Pons (tissue), 1 donor: ENCODE results near the gene DRAXIN.

Experiments used
- DNase-seq: peaks from one replicate; pipeline ENCODE4 v3.0.0-alpha.2; 2016; ENCODE audit warnings: low spot score

The DRAXIN gene, protein sequence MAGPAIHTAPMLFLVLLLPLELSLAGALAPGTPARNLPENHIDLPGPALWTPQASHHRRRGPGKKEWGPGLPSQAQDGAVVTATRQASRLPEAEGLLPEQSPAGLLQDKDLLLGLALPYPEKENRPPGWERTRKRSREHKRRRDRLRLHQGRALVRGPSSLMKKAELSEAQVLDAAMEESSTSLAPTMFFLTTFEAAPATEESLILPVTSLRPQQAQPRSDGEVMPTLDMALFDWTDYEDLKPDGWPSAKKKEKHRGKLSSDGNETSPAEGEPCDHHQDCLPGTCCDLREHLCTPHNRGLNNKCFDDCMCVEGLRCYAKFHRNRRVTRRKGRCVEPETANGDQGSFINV

DNA sequence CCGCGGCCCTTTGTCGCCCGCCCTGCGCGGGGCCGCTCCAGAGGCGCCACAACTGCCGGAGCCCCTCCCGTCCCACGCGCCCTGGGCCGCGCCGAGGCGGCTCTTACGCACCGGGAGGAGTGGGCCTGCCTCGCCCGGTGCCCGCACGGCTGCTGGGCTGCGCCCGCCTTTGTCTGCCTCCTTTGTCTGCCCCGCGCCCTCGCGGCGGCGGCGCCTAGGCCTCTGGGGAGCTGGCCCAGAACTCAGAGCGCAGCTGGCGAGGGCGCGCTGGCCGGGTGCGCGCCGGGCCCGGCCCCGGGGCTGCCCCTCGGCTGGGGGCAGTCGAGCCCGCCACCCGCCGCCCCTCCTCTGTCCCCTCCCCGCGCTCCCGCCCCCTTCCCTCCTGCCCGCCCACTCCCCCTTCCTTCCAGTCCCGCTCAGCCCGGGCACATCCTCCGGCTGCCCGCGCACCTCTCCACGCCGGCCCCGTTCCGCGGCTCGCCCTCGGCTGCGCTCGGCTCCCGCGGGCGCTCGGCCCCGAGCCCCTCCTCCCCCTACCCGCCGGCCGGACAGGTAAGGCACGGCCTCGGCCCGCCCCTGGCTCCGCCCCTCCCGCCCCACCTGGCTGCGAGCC lies at the start of gene DRAXIN:
DRAXIN (plus strand) TSS at position 409 of the 613 bp plus-strand sequence. CDS start 14,549 bp downstream, outside the sequence.
- no peak for DNase-seq

DNA sequence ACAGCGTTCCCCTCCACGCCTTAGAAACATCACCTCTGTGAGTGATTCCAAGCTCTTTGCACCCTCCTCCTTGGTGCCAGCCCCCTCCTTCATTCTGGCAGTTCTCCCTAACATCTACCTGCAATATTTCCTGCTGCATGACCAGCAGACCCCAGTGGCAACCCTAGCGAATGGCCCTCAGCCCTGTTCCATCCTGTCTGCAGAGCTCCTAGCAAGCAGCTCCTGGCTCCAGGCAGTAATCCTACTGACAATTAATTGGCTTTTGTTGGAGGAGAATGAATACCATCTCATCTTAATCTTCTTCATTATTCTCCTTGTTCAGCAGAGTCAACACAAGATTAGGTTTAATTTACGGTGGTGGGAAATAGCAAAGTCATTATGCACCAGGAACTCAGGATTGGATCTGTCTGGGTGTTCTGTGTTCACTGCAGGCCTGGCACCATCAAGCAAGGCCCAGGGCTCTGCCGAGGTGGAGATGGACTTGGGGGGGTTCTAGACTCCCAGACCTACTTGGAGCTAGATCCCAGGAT lies 49.7 kb upstream of the DRAXIN start:
- DNase-seq: no peak

DNA sequence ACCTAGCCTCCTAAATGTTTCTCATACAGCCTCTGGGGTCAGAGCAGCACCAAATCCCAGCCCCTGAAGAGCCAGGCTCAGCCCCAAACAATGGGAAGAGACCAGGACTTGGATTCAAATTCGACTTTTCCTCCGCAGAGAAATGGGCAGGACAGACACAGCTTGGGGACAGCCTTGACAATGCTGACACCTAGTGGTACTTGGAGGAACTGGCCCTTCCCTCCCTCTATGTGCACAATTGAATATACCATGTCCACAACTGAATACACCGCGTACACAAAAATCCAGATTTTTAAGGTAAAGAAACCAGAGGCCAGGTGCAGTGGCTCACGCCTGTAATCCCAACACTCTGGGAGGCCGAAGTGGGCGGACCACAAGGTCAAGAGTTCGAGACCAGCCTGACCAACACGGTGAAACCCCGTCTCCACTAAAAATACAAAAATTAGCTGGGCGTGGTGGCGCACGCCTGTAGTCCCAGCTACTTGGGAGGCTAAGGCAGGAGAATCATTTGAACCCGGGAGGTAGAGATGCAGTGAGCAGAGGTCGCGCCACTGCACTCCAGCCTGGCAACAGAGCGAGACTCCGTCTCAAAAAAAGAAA lies 49.0 kb upstream of the DRAXIN start:
- peak; percentile 64 for DNase-seq

DNA sequence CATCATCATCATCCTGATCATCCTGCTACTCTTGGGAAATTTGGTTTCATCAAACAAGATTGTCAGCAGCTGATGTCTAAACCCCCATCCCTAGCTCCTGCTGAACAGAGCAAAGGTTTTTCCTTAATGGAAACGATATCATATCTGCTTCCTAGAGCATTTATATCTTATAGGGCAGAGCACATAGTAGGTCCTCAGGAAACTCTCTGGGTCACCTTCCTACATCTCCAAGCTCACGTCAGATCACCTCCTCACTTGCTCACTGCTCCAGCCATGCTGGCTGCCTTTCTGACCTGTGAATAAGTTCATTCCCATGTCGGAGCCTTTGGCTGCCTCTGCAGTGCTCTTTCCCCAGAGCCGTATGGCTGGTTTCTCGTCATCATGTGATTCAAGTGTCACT lies 47.7 kb upstream of the DRAXIN start:
- DNase-seq: no peak

DNA sequence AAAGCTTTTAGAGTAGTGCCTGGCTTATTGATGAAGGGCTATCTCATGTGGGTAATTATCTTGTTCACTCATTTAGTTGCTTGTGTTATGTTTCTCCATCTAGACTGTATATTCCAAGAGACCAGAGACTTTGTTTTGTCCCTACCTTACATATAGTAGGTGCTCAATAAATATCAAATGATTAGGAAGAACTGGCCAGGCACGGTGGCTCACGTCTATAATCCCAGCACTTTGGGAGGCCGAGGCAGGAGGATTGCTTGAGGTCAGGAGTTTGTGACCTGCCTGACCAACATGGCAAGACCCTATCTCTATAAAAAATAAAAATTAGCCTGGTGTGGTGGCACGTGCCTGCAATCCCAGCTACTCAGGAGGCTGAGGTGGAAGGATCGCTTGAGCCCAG lies 46.2 kb upstream of the DRAXIN start:
- no peak for DNase-seq

DNA sequence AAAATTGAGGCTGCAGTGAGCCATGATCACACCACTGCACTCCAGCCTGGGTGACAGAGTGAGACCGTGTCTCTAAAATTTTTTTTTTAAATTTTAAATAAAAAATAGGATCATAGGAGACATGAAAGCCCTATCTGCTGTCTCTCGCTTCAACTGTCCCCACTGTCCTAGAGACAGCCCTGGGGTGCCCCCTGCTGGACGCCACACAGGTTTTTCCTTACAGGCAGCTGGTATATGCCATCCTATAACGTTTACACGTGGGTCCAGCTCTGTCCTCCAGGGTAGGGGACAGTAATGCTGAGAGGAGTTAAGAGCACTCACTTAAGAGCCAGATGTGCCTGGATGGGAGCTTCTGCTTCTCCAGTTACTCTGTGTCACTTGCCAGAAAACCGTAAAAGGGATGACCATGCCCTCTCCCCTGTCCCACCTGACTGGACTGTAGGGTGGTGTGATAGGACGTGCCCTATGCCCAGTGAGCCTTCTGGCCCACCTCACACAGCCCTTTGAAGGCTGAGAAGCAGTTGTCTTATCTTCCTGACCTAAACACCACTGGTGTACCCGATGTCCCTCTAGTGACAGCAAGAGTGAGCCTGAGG lies 45.7 kb upstream of the DRAXIN start:
- peak; percentile 92 for DNase-seq

DNA sequence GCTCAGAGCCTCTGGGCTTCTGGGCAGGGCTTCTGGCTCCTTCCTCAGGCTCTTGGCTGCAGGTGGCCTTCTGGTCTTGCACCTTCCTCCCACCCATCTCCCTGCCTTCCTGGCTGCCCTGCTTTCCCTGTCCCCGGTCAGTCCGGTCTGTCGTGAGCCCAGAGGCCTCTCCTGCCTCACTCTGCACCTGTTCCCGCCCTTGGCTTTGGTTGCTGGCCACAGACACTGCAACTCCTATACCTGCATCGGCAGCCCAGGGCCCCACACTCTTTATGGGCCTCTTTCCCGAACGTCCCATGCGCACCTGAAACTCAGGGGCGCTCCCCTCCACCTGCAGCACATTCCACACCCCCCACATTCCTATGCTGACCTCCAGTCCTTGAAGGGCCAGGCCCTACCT lies 45.2 kb upstream of the DRAXIN start:
- no peak for DNase-seq

DNA sequence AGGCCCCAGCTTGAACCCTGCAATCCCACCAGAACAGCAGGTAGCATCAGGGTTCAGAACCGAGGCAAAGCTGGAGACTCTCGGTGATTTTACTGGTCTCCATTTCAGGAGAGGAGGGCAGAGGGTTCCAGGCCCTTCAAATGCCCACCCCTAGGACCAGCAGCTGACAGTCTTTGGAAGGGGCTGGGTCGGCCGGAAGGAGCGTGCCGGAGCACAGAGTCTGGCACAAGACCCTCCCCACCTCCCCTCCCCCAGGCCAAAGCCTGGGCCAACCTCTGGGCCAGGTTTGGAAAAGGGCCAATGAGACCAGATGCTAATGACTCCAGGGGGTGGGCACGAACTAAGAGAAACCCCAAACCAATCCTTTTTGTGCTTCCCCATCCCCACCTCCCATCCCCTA lies 44.2 kb upstream of the DRAXIN start:
- DNase-seq: no peak

DNA sequence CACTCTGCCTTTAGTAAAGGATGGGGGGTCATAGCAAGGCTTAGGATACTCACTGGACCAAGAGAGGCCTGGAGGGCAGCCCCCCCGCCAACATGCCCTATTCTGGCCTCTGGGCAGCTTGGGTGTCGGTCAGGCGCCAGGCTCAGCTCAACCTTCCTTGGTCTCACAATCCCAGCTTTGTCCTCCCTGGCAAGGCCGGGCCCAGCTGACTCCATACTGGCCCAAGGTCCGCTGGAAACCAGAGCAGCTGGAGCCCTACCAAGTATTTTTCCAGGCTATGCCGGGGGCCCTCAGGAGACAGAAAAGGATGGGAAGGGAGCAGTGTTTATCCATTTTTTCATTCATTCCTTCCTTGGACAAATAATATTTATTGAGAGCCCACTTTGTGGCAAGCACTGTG lies 43.5 kb upstream of the DRAXIN start:
- peak; percentile 98 for DNase-seq

DNA sequence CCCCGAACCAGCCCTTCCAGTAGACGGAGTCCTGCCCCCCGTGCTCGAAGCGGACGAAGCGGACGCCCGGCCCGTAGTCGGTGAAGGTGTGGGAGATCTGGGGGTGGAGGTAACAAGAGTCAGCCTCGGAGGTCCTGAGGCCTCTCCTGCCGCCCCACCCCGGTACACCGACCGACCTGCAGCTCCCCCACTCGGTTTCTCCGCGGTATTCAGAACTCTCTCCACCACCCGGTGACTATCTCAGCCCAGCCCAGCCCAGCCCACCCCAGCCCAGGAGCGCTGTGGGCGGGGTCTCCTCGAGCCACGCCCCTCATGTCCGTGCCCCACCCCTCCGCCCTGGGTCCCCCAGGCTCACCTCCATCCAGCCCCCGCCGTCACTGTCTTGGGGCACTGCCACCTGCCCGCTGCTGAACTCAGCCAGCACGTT lies 42.8 kb upstream of the DRAXIN start:
- DNase-seq: no peak

DNA sequence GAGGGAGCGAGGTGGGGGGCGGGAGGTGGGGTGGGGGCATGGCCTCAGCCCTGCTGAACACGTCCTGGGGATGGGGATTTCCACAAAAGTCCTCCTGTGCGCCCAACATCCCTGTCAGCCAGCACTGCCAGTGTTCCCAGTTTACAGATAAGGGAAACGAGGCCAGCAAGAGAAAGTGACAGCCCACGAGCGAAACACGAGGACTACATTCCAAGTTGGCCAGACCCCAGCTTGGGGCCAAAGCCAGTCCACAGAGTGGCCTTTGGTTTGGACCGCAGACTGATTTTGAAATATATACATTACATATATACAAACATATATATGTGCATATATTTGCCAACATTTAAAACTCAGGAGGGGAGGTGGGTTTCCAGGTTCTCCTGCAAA lies 42.3 kb upstream of the DRAXIN start:
- DNase-seq: no peak

DNA sequence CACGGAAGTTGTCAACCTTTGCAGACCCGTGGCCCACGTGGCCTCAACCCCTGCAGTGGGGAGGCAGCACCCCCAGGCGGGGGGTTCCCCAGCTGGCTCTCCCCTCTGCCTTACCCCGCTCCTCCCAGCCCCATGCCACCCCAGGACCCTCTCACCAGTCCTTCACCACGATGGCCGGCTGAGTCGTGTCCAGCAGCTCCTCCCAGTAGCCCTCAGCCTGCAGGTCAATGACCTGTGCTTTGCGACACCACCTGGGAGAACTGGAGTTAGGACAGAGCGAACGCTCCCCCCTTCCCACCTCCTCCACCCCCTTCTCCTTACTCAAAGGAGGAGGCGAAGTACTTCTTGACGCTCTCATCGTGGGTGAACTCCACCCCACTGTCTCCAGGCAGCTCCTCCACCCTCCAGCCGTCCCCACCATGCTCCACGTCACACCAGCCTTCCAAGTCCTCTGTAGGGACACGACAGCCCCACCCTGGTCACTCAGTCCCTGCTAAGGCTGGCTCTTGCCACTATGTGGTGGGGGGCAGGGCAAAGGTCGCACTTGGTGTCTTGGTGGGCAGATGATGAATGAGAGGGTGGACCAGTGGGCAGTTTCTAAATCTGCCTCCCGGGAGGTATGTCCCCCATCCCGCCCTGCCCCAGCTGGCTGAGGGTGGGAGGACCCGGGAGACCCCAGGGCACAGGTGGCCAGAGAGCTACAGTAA lies 41.7 kb upstream of the DRAXIN start:
- no peak for DNase-seq

DNA sequence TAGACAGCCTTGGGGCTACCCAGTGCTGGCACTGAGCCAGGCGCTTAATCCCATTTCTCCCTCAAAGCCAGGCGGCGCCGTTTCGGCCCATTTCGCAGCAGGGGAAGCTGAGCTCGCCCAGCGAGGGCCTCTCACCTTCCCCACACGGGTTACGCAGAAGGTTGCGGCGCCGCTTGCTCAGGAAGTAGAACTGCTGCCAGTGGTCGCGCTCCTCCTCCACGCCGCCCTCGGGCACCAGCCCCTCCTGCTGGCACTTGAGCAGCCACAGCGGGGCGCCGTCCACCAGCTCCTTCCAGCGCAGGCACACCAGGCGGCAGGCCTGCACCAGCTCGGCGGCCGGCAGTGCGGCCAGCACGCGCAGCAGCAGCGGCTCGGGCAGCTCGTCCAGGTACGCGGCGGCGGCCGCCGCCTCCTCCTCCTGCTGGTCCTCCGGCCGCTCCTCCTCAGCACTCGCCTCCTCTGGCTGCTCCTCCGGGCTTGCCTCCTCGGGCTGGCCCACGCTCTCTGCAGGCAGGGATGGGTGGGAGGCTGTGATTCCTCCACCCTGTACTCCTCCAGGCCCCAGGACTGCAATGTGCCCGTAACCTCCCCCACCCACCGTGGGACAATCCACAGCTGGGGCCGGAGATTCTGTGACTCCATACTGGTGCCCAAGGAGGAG lies 41.0 kb upstream of the DRAXIN start:
- peak; percentile 68 for DNase-seq

DNA sequence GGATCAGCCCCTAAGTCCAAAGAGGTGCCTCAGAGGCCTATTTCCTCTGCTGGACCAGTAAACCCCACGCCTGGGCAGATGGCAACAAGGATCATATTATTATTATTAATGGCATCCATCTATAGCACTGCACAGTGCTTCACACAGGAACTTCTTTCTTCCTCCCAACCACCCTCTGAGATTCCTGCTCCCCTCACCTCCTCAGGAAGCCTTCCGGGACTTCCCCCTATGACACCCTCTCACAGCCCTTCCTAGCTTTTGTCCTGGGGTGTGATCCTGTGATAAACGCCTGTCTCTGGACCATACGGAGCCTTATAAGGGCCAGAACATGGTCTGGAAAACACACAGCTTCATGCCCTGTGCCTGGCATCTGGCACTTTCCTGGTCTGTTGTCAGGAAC lies 40.5 kb upstream of the DRAXIN start:
- DNase-seq: no peak

DNA sequence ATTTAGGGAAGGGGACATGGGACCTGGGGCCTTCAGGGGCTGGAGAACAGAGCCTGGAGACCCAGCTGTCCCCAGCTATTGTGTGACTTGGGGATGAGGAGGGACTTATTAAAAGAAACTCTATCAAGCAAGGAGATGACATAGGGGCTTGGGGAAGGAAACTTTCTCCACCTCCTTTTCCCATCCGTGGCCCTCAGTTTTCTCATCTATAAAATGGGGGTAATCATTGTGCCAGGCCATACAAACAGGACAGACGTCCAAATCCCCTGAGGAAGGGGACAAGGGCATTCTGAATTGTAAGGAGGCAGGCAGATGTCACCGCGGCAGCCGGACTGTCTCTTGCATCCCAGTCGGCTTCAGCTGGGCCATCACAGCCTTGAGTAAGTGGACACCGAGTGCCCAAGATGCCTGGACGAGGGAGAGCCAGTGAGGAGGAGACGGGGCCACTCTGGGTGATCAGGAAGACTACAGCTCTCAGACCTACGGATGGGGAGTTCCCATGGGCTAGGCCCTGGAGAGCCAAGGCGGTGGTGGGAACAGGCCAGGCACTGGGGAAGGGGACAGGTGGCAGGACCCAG lies 39.2 kb upstream of the DRAXIN start:
- DNase-seq: no peak

DNA sequence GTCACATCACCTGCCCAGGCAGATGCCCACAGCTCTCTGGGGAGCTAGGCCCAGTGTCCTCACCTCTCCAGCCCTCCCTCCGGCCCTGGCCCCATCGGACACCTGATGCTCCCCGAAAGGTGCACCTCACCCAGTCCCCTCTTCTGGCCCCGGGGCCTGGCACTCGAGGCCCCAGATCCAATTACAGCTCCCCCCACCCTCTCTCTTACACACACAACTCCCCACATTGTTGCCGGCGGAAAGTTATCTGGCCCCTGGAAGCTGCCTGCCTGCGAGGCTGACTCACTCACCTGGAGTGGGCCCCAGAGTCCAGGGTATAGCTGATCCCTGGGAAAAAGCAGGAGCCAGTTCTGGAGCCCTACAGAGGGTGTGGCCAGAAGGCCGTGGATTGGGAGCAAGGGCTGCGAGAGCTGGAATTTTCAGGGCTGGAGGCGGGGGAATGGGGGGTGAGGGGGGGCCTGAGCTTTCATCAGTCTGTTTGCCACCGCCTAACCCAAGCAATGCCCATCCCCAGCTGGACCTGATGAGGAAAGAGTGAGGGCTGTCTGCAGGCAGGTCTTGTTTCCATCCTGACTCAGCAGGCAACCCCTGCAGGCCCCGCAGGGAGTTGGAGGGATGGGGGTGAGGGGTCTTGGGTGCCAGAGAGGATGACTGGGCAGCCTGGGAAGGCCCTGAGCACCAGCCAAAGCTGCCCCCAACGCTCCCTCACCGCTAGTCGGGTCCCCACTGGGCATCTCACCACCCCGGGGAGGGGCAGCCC lies 38.2 kb upstream of the DRAXIN start:
- no peak for DNase-seq

DNA sequence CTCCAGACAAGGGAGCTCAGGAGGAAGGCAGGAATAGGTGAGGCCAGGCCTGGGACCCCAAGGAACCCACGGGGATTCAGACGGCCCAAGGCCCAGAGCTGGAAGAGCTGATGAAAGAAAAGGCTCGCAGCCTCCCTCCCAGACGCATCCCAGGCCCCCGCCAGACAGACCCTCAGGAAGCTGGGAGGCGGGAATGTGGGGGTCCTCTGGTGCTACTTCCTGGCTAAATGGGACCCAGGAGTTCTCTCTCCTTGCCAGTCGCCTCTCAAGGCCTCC lies 37.7 kb upstream of the DRAXIN start:
- DNase-seq: no peak

DNA sequence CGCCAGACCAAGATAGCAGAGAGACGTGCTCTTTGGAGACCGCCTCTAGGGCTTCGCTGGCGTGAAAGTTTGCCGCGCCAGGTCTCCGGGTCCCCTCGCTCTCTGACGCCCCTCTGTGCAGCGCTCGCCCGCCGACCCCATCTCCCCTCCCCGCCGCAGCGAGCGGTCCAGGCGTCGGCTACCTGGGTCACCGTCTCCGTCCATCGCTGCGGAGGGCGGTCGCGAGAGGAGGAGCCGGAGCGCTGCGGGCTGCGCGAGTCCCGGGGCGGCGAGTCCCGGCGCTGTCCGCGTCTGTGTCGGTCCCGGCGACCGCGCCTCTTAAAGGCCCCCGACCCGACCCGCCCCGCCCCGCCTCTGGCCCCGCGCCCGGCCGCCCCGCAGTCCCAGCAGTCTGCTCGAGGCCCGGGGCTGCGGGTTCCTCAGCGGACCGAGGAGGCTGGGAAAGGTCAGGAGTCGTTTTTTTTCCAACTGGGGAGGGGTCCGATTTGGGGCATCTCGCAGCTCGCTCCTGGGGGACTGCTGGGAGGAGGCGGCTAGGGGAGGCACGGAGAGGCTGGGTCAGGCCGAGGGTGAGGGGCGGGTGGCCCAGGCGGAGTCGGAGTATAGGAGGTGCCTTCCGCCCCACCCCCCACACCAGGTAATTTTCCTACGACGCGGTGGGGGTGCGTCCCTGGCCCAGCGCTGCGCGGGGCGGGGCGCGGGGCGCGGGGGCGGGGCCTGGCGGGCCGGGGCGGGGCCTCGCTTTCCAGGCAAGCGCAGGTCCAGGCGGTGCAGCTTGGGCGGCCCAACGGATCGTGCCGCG lies 37.2 kb upstream of the DRAXIN start, which contains the start of the genes FBXO2 and FBXO44:
FBXO2 (minus strand) TSS at position 293 of the 802 bp plus-strand sequence; CDS start at position 204, 89 bp downstream.
FBXO44 (plus strand) TSS at position 741 of the 802 bp plus-strand sequence. CDS start 959 bp downstream, outside the sequence.
- DNase-seq: no peak
